ENCODE measurements around the gene CEP89. TPM values are rescaled to one million over a fixed set of nuclear protein-coding genes. Genes with fewer than 3 reads are reported as not detected.

CEP89 gene
- total RNA-seq, 1 experiment from 2014 or later = 27.6 TPM

DNA sequence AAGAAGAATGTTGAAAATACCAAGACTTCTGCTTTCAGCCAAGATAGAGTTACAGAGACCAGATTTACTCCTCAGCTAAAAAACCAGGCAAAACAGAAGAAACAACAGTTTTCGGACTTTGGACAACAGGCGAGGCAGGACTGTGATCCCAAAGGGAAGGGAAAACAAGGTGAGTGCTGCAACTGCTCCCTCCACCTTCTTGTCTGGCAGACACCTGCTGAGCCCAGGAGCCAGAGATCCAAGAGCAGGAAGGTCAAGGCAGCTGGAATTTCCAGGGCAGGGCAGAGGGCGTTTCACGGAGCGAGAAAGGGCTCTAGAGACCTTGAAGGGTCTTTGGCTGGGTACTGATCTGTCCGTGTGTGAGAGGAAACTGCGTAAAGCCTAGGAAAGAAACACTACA, 69.3 kb downstream of the CEP89 start:
- no peak overlapping the region for H2AFZ ChIP-seq (ENCODE audit: low read depth, low read length, poor library complexity, severe bottlenecking)
- DNase-seq (ENCODE audit: low read depth, low spot score) (no peak), ATAC-seq (no peak)
- H4K20me1 ChIP-seq (ENCODE audit: insufficient read depth) = no peaks in the 10 kb centered on the region
- ChIA-PET POLR2A (no interaction called here), RAD21 (ENCODE audit: low non-redundant PET in 1 of 2, low total read pairs in 2 of 2, uncharacterized antibody in 2 of 2, unreplicated experiment in 2 of 2) (no interaction called here), CTCF (no interaction called here)
- intact Hi-C loops (cut with micrococcal nuclease) = no loop called here
- no peaks in the 10 kb centered on the region for H3K79me2 ChIP-seq (ENCODE audit: insufficient read depth, low read length)
- H3K4me1 ChIP-seq (ENCODE audit: control insufficient read depth in 1 of 2, insufficient read depth in 2 of 2, low read length in 2 of 2) = peaks cover 9 to 14% of the 10 kb centered on the region in 2 experiments
- H3K27me3 ChIP-seq (ENCODE audit: insufficient read depth, low read length) = no peaks in the 10 kb centered on the region
- no peak for TF ChIP-seq ZNF274 (IDR thresholded peaks at IDR 0.05; ENCODE audit: low read depth, low read length)
- TF ChIP-seq POLR2AphosphoS5 (IDR thresholded peaks at IDR 0.05; ENCODE audit: low read depth, low read length) = no peak
- no peak for TF ChIP-seq SIN3A (IDR thresholded peaks at IDR 0.05; ENCODE audit: low read depth)
- TF ChIP-seq ZFX (IDR thresholded peaks at IDR 0.05) = no peak
- TF ChIP-seq SRF (IDR thresholded peaks at IDR 0.05; ENCODE audit: low read depth) = no peak
- TF ChIP-seq TCF7L2 (IDR thresholded peaks at IDR 0.05; ENCODE audit: borderline replicate concordance, extremely low read depth, insufficient read depth, insufficient read length) = no peak
- TF ChIP-seq, protein P1, sequence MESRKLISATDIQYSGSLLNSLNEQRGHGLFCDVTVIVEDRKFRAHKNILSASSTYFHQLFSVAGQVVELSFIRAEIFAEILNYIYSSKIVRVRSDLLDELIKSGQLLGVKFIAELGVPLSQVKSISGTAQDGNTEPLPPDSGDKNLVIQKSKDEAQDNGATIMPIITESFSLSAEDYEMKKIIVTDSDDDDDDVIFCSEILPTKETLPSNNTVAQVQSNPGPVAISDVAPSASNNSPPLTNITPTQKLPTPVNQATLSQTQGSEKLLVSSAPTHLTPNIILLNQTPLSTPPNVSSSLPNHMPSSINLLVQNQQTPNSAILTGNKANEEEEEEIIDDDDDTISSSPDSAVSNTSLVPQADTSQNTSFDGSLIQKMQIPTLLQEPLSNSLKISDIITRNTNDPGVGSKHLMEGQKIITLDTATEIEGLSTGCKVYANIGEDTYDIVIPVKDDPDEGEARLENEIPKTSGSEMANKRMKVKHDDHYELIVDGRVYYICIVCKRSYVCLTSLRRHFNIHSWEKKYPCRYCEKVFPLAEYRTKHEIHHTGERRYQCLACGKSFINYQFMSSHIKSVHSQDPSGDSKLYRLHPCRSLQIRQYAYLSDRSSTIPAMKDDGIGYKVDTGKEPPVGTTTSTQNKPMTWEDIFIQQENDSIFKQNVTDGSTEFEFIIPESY (IDR thresholded peaks at IDR 0.05; ENCODE audit: extremely low read depth, insufficient replicate concordance, low read length) = no peak
- TF ChIP-seq YY1 (IDR thresholded peaks at IDR 0.05; ENCODE audit: extremely low read depth, insufficient replicate concordance, low read depth, low read length) = no peak
- TF ChIP-seq SP1 (IDR thresholded peaks at IDR 0.05; ENCODE audit: low read depth) = no peak
- TF ChIP-seq ELF1 (IDR thresholded peaks at IDR 0.05; ENCODE audit: borderline replicate concordance, low read depth) = no peak
- TF ChIP-seq POLR2A (IDR thresholded peaks at IDR 0.05; ENCODE audit: borderline replicate concordance, extremely low read depth, insufficient read depth, insufficient read length) = no peak
- TF ChIP-seq, protein P2, sequence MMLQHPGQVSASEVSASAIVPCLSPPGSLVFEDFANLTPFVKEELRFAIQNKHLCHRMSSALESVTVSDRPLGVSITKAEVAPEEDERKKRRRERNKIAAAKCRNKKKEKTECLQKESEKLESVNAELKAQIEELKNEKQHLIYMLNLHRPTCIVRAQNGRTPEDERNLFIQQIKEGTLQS (IDR thresholded peaks at IDR 0.05) = no peak
- no peak for TF ChIP-seq CEBPB (IDR thresholded peaks at IDR 0.05; ENCODE audit: low read depth)
- TF ChIP-seq RAD21 (IDR thresholded peaks at IDR 0.05; ENCODE audit: low read depth) = no peak
- no peak for TF ChIP-seq EGR1 (IDR thresholded peaks at IDR 0.05; ENCODE audit: low read depth)
- no peak for TF ChIP-seq CBX3 (IDR thresholded peaks at IDR 0.05; ENCODE audit: low read depth)
- TF ChIP-seq EZH2phosphoT487 (IDR thresholded peaks at IDR 0.05; ENCODE audit: borderline replicate concordance) = no peak
- TF ChIP-seq, protein P3, sequence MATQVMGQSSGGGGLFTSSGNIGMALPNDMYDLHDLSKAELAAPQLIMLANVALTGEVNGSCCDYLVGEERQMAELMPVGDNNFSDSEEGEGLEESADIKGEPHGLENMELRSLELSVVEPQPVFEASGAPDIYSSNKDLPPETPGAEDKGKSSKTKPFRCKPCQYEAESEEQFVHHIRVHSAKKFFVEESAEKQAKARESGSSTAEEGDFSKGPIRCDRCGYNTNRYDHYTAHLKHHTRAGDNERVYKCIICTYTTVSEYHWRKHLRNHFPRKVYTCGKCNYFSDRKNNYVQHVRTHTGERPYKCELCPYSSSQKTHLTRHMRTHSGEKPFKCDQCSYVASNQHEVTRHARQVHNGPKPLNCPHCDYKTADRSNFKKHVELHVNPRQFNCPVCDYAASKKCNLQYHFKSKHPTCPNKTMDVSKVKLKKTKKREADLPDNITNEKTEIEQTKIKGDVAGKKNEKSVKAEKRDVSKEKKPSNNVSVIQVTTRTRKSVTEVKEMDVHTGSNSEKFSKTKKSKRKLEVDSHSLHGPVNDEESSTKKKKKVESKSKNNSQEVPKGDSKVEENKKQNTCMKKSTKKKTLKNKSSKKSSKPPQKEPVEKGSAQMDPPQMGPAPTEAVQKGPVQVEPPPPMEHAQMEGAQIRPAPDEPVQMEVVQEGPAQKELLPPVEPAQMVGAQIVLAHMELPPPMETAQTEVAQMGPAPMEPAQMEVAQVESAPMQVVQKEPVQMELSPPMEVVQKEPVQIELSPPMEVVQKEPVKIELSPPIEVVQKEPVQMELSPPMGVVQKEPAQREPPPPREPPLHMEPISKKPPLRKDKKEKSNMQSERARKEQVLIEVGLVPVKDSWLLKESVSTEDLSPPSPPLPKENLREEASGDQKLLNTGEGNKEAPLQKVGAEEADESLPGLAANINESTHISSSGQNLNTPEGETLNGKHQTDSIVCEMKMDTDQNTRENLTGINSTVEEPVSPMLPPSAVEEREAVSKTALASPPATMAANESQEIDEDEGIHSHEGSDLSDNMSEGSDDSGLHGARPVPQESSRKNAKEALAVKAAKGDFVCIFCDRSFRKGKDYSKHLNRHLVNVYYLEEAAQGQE (IDR thresholded peaks at IDR 0.05; ENCODE audit: low read depth) = no peak
- no TSS peak for BruUV-seq (replicated peaks)
- no peak overlapping the region for H3K4me3 ChIP-seq (replicated peaks in 1 of 2; ENCODE audit: low read depth in 1 of 2, low read length in 2 of 2)
- H3K4me2 ChIP-seq (ENCODE audit: low read length) = no peak overlapping the region
- H3K9ac ChIP-seq (ENCODE audit: low read length) = no peak overlapping the region
- peaks cover 2 to 3% of the 10 kb centered on the region in 2 experiments; a peak in 1 of 4 replicates for H3K36me3 ChIP-seq (ENCODE audit: control insufficient read depth in 1 of 2, insufficient read depth in 2 of 2, low read length in 2 of 2)
- no peaks in the 10 kb centered on the region for H3K9me3 ChIP-seq (ENCODE audit: control insufficient read depth in 1 of 2, insufficient read depth in 1 of 2, low read depth in 1 of 2, low read length in 2 of 2)
- no peak overlapping the region for H3K27ac ChIP-seq (ENCODE audit: low read depth, low read length)
- no peaks in the 10 kb centered on the region for H3K9me2 ChIP-seq (ENCODE audit: insufficient read depth)

All from HCT116 (cell line).